B cell (primary cell): Measurements from ENCODE around the gene POM121L2.

Experiments
- CTCF ChIP-seq: fragments of 200-600 bp; IDR thresholded peaks from one replicate; pipeline ENCODE4 v1.8.0; 2022; ENCODE audit warnings: antibody characterized with exemption, mild to moderate bottlenecking
- EZH2 ChIP-seq: IDR thresholded peaks from 2 replicates; pipeline ENCODE4 v1.6.1; 2012; ENCODE audit warnings: borderline replicate concordance, low read depth, mild to moderate bottlenecking, moderate library complexity, low read length; ENCODE audit not compliant: insufficient read depth, poor library complexity, severe bottlenecking

GRCh38 chr6:27352850-27353249, 40.8 kb upstream of the POM121L2 start:
- TF ChIP-seq CTCF (no peak), EZH2 (no peak)
